Osteoblast (primary cell): ENCODE measurements around the gene TDP1. TPM values are rescaled to one million over a fixed set of nuclear protein-coding genes. Genes with fewer than 3 reads are reported as not detected.

Source experiments
- DNase-seq: peaks from one replicate; pipeline ENCODE4 v3.0.0; 2011; ENCODE audit warnings: low spot score, mixed read lengths; ENCODE audit not compliant: insufficient read length; ENCODE audit errors: missing footprints
- H2AFZ ChIP-seq: 2 replicates; pipeline ENCODE4 v1.6.0; 2011; ENCODE audit warnings: mild to moderate bottlenecking, low read length
- H3K27ac ChIP-seq: 2 replicates; pipeline ENCODE4 v1.5.1; 2011; ENCODE audit warnings: mild to moderate bottlenecking, low read depth, low read length, moderate library complexity
- H3K27me3 ChIP-seq: 2 replicates; pipeline ENCODE4 v1.6.0; 2012; ENCODE audit warnings: mild to moderate bottlenecking, control low read depth, inconsistent platforms, low read length, moderate library complexity; ENCODE audit not compliant: insufficient read depth
- H3K36me3 ChIP-seq: 2 replicates; pipeline ENCODE4 v1.5.1; 2011; ENCODE audit warnings: mild to moderate bottlenecking, low read length, control low read depth, moderate library complexity; ENCODE audit not compliant: insufficient read depth
- H3K4me1 ChIP-seq: 2 replicates; pipeline ENCODE4 v1.5.1; 2011; ENCODE audit warnings: mild to moderate bottlenecking, low read length, control low read depth, moderate library complexity; ENCODE audit not compliant: insufficient read depth
- H3K4me2 ChIP-seq: 2 replicates; pipeline ENCODE4 v1.6.0; 2011; ENCODE audit warnings: mild to moderate bottlenecking, low read length; ENCODE audit not compliant: insufficient read depth
- H3K4me3 ChIP-seq: fragments of 200-600 bp; sonication (generic); 3 replicates; pipeline ENCODE4 v1.5.1; 2012; ENCODE audit warnings: mild to moderate bottlenecking, low read length, inconsistent platforms; ENCODE audit not compliant: insufficient read depth
- H3K79me2 ChIP-seq: 2 replicates; pipeline ENCODE4 v1.6.0; 2012; ENCODE audit warnings: mild to moderate bottlenecking, low read length, control low read depth, inconsistent platforms; ENCODE audit not compliant: insufficient read depth
- H3K9me3 ChIP-seq: 2 replicates; pipeline ENCODE4 v1.5.1; 2011; ENCODE audit warnings: low read depth, low read length, control low read depth
- H4K20me1 ChIP-seq: 2 replicates; pipeline ENCODE4 v1.6.0; 2012; ENCODE audit warnings: mild to moderate bottlenecking, low read length, control low read depth; ENCODE audit not compliant: insufficient read depth
- CTCF ChIP-seq: IDR thresholded peaks from 2 replicates; pipeline ENCODE4 v1.5.1; 2011; ENCODE audit warnings: mild to moderate bottlenecking, low read depth, low read length, moderate library complexity; ENCODE audit errors: extremely low read depth
- total RNA-seq: library from RNA; depleted of rRNA; stranded (reverse); fragments of >200 nt; gene quantifications from 2 replicates; pipeline ENCODE4 v1.2.3, GENCODE V29; 2012

TDP1 gene
- total RNA-seq, 1 donor, result 11.2 TPM

GRCh38 chr14:90027842-90028241 is 72.1 kb downstream of the TDP1 start:
- DNase-seq, result no peak
- TF ChIP-seq CTCF, result no peak
- H3K4me2 ChIP-seq, result no peak overlapping the region
- H4K20me1 ChIP-seq, result no peaks in the 10 kb centered on the region
- no peak overlapping the region for H2AFZ ChIP-seq
- peaks cover 18% of the 10 kb centered on the region for H3K36me3 ChIP-seq
- H3K9me3 ChIP-seq, result no peaks in the 10 kb centered on the region
- no peaks in the 10 kb centered on the region for H3K79me2 ChIP-seq
- H3K27me3 ChIP-seq, result no peaks in the 10 kb centered on the region
- no peak overlapping the region for H3K4me3 ChIP-seq
- H3K4me1 ChIP-seq, result no peaks in the 10 kb centered on the region
- no peak overlapping the region for H3K27ac ChIP-seq

- H2AFZ ChIP-seq, result no peak overlapping the region
- H3K4me3 ChIP-seq, result no peak overlapping the region
- H3K36me3 ChIP-seq, result peaks cover 24% of the 10 kb centered on the region
- no peak overlapping the region for H3K27ac ChIP-seq
- H3K4me2 ChIP-seq, result no peak overlapping the region
- no peaks in the 10 kb centered on the region for H3K79me2 ChIP-seq
- TF ChIP-seq CTCF, result no peak
- no peaks in the 10 kb centered on the region for H3K9me3 ChIP-seq
- DNase-seq, result no peak
- H3K4me1 ChIP-seq, result no peaks in the 10 kb centered on the region
- no peaks in the 10 kb centered on the region for H3K27me3 ChIP-seq
- H4K20me1 ChIP-seq, result no peaks in the 10 kb centered on the region
Measured at GRCh38 chr14:90034156-90034555, 78.4 kb downstream of the TDP1 start.

GRCh38 chr14:90034835-90035525 is 79.3 kb downstream of the TDP1 start:
- Histone ChIP-seq H3K27me3 (no peaks in the 10 kb centered on the region), H3K4me1 (no peaks in the 10 kb centered on the region), H4K20me1 (no peaks in the 10 kb centered on the region), H3K4me3 (no peak overlapping the region), H3K27ac (no peak overlapping the region), H3K4me2 (no peak overlapping the region), H3K9me3 (no peaks in the 10 kb centered on the region), H2AFZ (no peak overlapping the region), H3K79me2 (no peaks in the 10 kb centered on the region), H3K36me3 (peaks cover 22% of the 10 kb centered on the region)
- DNase-seq, result no peak
- no peak for TF ChIP-seq CTCF

- Histone ChIP-seq H4K20me1 (no peaks in the 10 kb centered on the region), H3K27me3 (no peaks in the 10 kb centered on the region), H3K4me1 (no peaks in the 10 kb centered on the region), H3K79me2 (no peaks in the 10 kb centered on the region), H3K27ac (no peak overlapping the region), H2AFZ (no peak overlapping the region), H3K36me3 (peaks cover 12% of the 10 kb centered on the region), H3K9me3 (no peaks in the 10 kb centered on the region), H3K4me3 (no peak overlapping the region), H3K4me2 (no peak overlapping the region)
- peak; percentile 69 for DNase-seq
- TF ChIP-seq CTCF, result no peak
Measured at GRCh38 chr14:90039253-90040010, 83.7 kb downstream of the TDP1 start.
